Keratinocyte (primary cell): ENCODE results near the gene METTL4. TPM values are rescaled to one million over a fixed set of nuclear protein-coding genes. Genes with fewer than 3 reads are reported as not detected.

ENCODE experiments used
- DNase-seq: peaks from one replicate; pipeline ENCODE4 v3.0.0-alpha.2; 2011; ENCODE audit warnings: low read depth, missing footprints, low spot score
- FAIRE-seq: peaks from 2 replicates; lab custom pipeline; 2011; peaks lifted over from hg19 to GRCh38; lab: Jason Lieb, UNC
- H2AFZ ChIP-seq: 2 replicates; pipeline ENCODE4 v1.6.0; 2012; ENCODE audit warnings: low read length, control low read depth, inconsistent platforms; ENCODE audit not compliant: control insufficient read depth
- H3K27ac ChIP-seq: 2 replicates; pipeline ENCODE4 v1.5.1; 2011; ENCODE audit warnings: low read length; ENCODE audit not compliant: control insufficient read depth, insufficient read depth
- H3K27me3 ChIP-seq: 3 replicates; pipeline ENCODE4 v1.6.0; 2011; ENCODE audit warnings: low read length; ENCODE audit not compliant: control insufficient read depth, insufficient read depth; ENCODE audit errors: extremely low read depth
- H3K36me3 ChIP-seq, 2 experiments: 2 replicates in 1 of 2; 3 replicates in 1 of 2; pipeline ENCODE4 v1.5.1; 2011; ENCODE audit warnings: low read length in 2 of 2, mild to moderate bottlenecking in 1 of 2; ENCODE audit not compliant: control insufficient read depth in 2 of 2, insufficient read depth in 2 of 2; ENCODE audit errors: extremely low read depth in 1 of 2
- H3K4me1 ChIP-seq: 3 replicates; pipeline ENCODE4 v1.5.1; 2011; ENCODE audit warnings: low read length; ENCODE audit not compliant: control insufficient read depth, insufficient read depth; ENCODE audit errors: extremely low read depth
- H3K4me2 ChIP-seq: 3 replicates; pipeline ENCODE4 v1.6.0; 2011; ENCODE audit warnings: low read depth, low read length; ENCODE audit not compliant: control insufficient read depth, insufficient read depth; ENCODE audit errors: extremely low read depth
- H3K4me3 ChIP-seq, 3 experiments: fragments of 200-600 bp in 1 of 3; sonication (generic) in 1 of 3; 2 replicates in 2 of 3; 3 replicates in 1 of 3; pipeline ENCODE4 v1.5.1; 2011 to 2016; ENCODE audit warnings: low read length in 3 of 3, mild to moderate bottlenecking in 3 of 3, control low read depth in 2 of 3, inconsistent platforms in 1 of 3, low read depth in 1 of 3, mixed read lengths in 1 of 3, mixed run types in 1 of 3, moderate library complexity in 1 of 3; ENCODE audit not compliant: control insufficient read depth in 2 of 3, insufficient read depth in 2 of 3; ENCODE audit errors: extremely low read depth in 1 of 3
- H3K79me2 ChIP-seq: 2 replicates; pipeline ENCODE4 v1.6.0; 2012; ENCODE audit warnings: low read length; ENCODE audit not compliant: control insufficient read depth, insufficient read depth
- H3K9ac ChIP-seq: 3 replicates; pipeline ENCODE4 v1.6.0; 2011; ENCODE audit warnings: low read length; ENCODE audit not compliant: control insufficient read depth, insufficient read depth; ENCODE audit errors: extremely low read depth
- H3K9me1 ChIP-seq: 3 replicates; pipeline ENCODE4 v1.6.0; 2011; ENCODE audit warnings: low read length; ENCODE audit not compliant: control insufficient read depth, insufficient read depth; ENCODE audit errors: extremely low read depth
- H3K9me3 ChIP-seq: 2 replicates; pipeline ENCODE4 v1.5.1; 2012; ENCODE audit warnings: low read depth, low read length; ENCODE audit not compliant: control insufficient read depth
- H4K20me1 ChIP-seq: 3 replicates; pipeline ENCODE4 v1.6.0; 2011; ENCODE audit warnings: low read length; ENCODE audit not compliant: control insufficient read depth, insufficient read depth; ENCODE audit errors: extremely low read depth
- CTCF ChIP-seq, 3 experiments: IDR thresholded peaks in 1 of 3; conservative IDR thresholded peaks in 1 of 3; optimal IDR thresholded peaks in 1 of 3; 2 replicates in 2 of 3; 3 replicates in 1 of 3; pipeline versions ENCODE3 to v1.5.1; 2011; ENCODE audit warnings: low read length in 3 of 3, mild to moderate bottlenecking in 3 of 3, moderate library complexity in 2 of 3, control low read depth in 1 of 3, inconsistent platforms in 1 of 3; ENCODE audit not compliant: insufficient read depth in 2 of 3; ENCODE audit errors: extremely low read depth in 1 of 3
- EZH2 ChIP-seq: IDR thresholded peaks from one replicate; pipeline ENCODE4 v1.6.1; 2012; ENCODE audit warnings: inconsistent platforms, mild to moderate bottlenecking, low read length, moderate library complexity
- dilution Hi-C: fragments of 300-500 bp; cut with MboI; formaldehyde crosslinking; loops from one replicate; pipeline ENCODE4 v1.7.0; 2020; ENCODE audit warnings: low sequenced_read_pairs; ENCODE audit not compliant: extremely low pct_ligation_motif_present
- polyA plus RNA-seq, 5 experiments: library from polyadenylated mRNA; depleted of rRNA in 3 of 5; stranded (reverse) in 3 of 5; stranded (forward) in 1 of 5; unstranded in 1 of 5; fragments of >200 nt; gene quantifications; 1 replicate in 1 of 5; 2 replicates in 3 of 5; 3 replicates in 1 of 5; pipeline versions ENCODE4 v1.2.1 to v1.2.3, GENCODE V29; 2011 to 2012; ENCODE audit warnings: missing spikeins in 2 of 5, low read depth in 1 of 5, low replicate concordance in 1 of 5

METTL4 gene
- polyA plus RNA-seq, 1 donor (not counting 4 experiments of a cell fraction or from before 2014, with no cell fraction given) = 10.2 TPM

GRCh38 chr18:2515908-2516625 is 55.2 kb downstream of the METTL4 start:
- Histone ChIP-seq H2AFZ (peak overlapping the region; percentile 76), H3K27me3 (no peaks in the 10 kb centered on the region), H3K4me2 (peak overlapping the region; percentile 57), H3K36me3 (no peaks in the 10 kb centered on the region), H3K4me1 (peaks cover 20% of the 10 kb centered on the region), H3K9ac (peak overlapping the region; percentile 16), H3K4me3 (no peak overlapping the region), H4K20me1 (no peaks in the 10 kb centered on the region), H3K27ac (peak overlapping the region; percentile 90), H3K9me3 (no peaks in the 10 kb centered on the region), H3K79me2 (no peaks in the 10 kb centered on the region), H3K9me1 (no peaks in the 10 kb centered on the region)
- peak; percentile 96 for FAIRE-seq
- peak; percentile 92 for DNase-seq
- TF ChIP-seq EZH2 (no peak), CTCF (optimal IDR thresholded peaks at IDR 0.05 in 1 of 3, IDR thresholded peaks at IDR 0.05 in 1 of 3, conservative IDR thresholded peaks at IDR 0.05 in 1 of 3; ENCODE audit: extremely low read depth in 1 of 3, insufficient read depth in 2 of 3, low read length in 3 of 3) (no peak)
- dilution Hi-C loops = no loop called here

- Histone ChIP-seq H3K27ac (peak overlapping the region; percentile 90), H3K9ac (no peak overlapping the region)
These were observed 56.0 kb downstream of the METTL4 start for GRCh38 chr18:2515171-2515787.

More at GRCh38 chr18:2515171-2515787, 56.0 kb downstream of the METTL4 start:
- dilution Hi-C loops = no loop called here
- no peak for TF ChIP-seq CTCF (optimal IDR thresholded peaks at IDR 0.05 in 1 of 3, IDR thresholded peaks at IDR 0.05 in 1 of 3, conservative IDR thresholded peaks at IDR 0.05 in 1 of 3; ENCODE audit: extremely low read depth in 1 of 3, insufficient read depth in 2 of 3, low read length in 3 of 3)
- TF ChIP-seq EZH2 = no peak
- Histone ChIP-seq H4K20me1 (no peaks in the 10 kb centered on the region), H3K9me1 (no peaks in the 10 kb centered on the region), H3K36me3 (no peaks in the 10 kb centered on the region), H2AFZ (no peak overlapping the region), H3K9me3 (no peaks in the 10 kb centered on the region), H3K4me2 (peak overlapping the region; percentile 57), H3K79me2 (no peaks in the 10 kb centered on the region), H3K27me3 (no peaks in the 10 kb centered on the region), H3K4me3 (no peak overlapping the region), H3K4me1 (peaks cover 20% of the 10 kb centered on the region)
- DNase-seq (peak; percentile 33), FAIRE-seq (peak; percentile 84)
